SU-DHL-6 (cell line): ENCODE measurements around the gene BZW2.

Source experiments
- H2AFZ ChIP-seq: fragments of 200-600 bp; sonication (generic); 2 replicates; pipeline ENCODE4 v1.6.1; 2014; ENCODE audit warnings: low read depth, mild to moderate bottlenecking, moderate library complexity, mixed read lengths, antibody characterized with exemption, low read length; ENCODE audit not compliant: severe bottlenecking
- H3F3A ChIP-seq: fragments of 200-600 bp; shearing (Covaris generic); 2 replicates; pipeline ENCODE4 v1.6.0; 2016; ENCODE audit warnings: antibody characterized with exemption, mild to moderate bottlenecking; ENCODE audit not compliant: insufficient read depth
- H3K27ac ChIP-seq: fragments of 200-600 bp; sonication (generic); 2 replicates; pipeline ENCODE4 v1.5.1; 2016; ENCODE audit warnings: low read depth, mild to moderate bottlenecking, low read length, moderate library complexity, mixed read lengths
- H3K27me3 ChIP-seq: fragments of 200-600 bp; sonication (generic), shearing (Covaris generic); 2 replicates; pipeline ENCODE4 v1.6.0; 2014; ENCODE audit warnings: mild to moderate bottlenecking, low read length
- H3K36me3 ChIP-seq: fragments of 200-600 bp; sonication (generic); 2 replicates; pipeline ENCODE4 v1.6.1; 2014; ENCODE audit warnings: mild to moderate bottlenecking, low read length, mixed read lengths
- H3K4me2 ChIP-seq: fragments of 300-600, 200-600 bp; shearing (Covaris generic), sonication (generic); 2 replicates; pipeline ENCODE4 v1.6.0; 2014; ENCODE audit warnings: low read length, low read depth, mild to moderate bottlenecking; ENCODE audit not compliant: poor library complexity, severe bottlenecking
- H3K4me3 ChIP-seq: fragments of 200-600 bp; sonication (generic); 2 replicates; pipeline ENCODE4 v1.5.1; 2014; ENCODE audit warnings: antibody characterized with exemption, low read length, mild to moderate bottlenecking, mixed read lengths; ENCODE audit not compliant: insufficient read depth, poor library complexity, severe bottlenecking
- H3K79me2 ChIP-seq: fragments of 200-600 bp; sonication (generic); 2 replicates; pipeline ENCODE4 v1.6.1; 2014; ENCODE audit warnings: mild to moderate bottlenecking, low read length, moderate library complexity; ENCODE audit not compliant: insufficient read depth
- H3K9ac ChIP-seq: fragments of 200-600 bp; sonication (generic); 2 replicates; pipeline ENCODE4 v1.7.0; 2014; ENCODE audit warnings: mild to moderate bottlenecking, low read length
- H3K9me2 ChIP-seq: fragments of 200-600 bp; sonication (generic); replicated peaks from 2 replicates; pipeline ENCODE4 v1.6.1; 2014; ENCODE audit warnings: low read length; ENCODE audit not compliant: insufficient read depth
- H3K9me3 ChIP-seq: fragments of 200-600 bp; sonication (generic); 2 replicates; pipeline ENCODE4 v1.6.1; 2014; ENCODE audit warnings: low read length, mixed read lengths; ENCODE audit not compliant: insufficient read depth
- H4K20me1 ChIP-seq: fragments of 200-600 bp; sonication (generic); 2 replicates; pipeline ENCODE4 v1.6.1; 2014; ENCODE audit warnings: low read depth, mild to moderate bottlenecking, antibody characterized with exemption, low read length, moderate library complexity, mixed read lengths
- EZH2phosphoT487 ChIP-seq: fragments of 200-600 bp; sonication (generic), shearing (Covaris generic); conservative IDR thresholded peaks from 2 replicates; pipeline ENCODE4 v1.6.1; 2018; ENCODE audit warnings: mild to moderate bottlenecking, antibody characterized with exemption, low read length, moderate library complexity, mixed read lengths
- TF ChIP-seq, protein P1 (sequence below): fragments of 200-600 bp; sonication (generic); IDR thresholded peaks from one replicate; pipeline ENCODE4 v1.5.1; 2017; ENCODE audit warnings: antibody characterized with exemption, mild to moderate bottlenecking, low read length, moderate library complexity; ENCODE audit not compliant: insufficient read depth, poor library complexity, severe bottlenecking

BZW2 gene

DNA sequence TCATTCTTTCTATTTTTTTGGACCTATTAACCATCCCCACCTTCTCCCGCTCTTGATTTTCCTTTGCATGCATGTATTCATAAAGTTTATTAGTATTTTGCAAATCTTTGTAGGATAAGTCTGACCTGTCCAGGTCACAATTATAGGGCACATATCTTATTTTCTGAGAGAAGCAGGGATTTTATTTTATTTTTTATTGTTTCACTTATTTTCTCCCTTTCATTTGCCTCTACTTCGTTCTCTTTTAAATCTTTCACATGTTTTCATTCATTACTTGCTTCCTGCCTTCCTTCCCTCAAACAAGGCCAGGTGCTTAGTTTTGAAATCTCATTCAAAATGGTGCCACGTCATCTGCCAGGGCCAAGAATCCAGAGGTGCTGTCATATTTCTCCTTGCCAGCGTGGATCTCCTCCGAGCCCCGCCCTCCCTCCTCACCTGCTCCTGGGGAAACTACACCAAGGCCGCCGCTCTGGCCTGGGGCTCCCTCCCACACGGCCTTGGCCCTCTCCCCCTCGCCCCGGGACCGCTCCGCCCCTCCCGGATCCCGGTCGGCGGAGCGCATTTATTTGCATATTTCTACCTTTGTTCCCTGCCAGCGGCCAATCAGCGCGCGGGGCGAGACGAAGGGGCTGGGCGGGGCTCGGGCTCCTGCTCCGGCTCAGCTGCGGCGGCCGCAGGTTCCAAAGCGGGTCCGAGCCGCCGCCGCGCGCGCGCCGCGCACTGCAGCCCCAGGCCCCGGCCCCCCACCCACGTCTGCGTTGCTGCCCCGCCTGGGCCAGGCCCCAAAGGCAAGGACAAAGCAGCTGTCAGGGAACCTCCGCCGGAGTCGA is 107.3 kb downstream of the BZW2 start, which contains the start of gene TSPAN13:
TSPAN13 (plus strand) TSS at position 654 of the 830 bp plus-strand sequence. CDS start 213 bp downstream, outside the sequence.
- no peaks in the 10 kb centered on the region for H3K27me3 ChIP-seq
- H4K20me1 ChIP-seq, result no peaks in the 10 kb centered on the region
- H3K27ac ChIP-seq, result no peak within 1 kb of the TSS; the same call in 1 of the 2 replicates
- H3F3A ChIP-seq, result peaks cover 16% of the 10 kb centered on the region; the same call in 1 of the 2 replicates
- no peaks in the 10 kb centered on the region for H3K36me3 ChIP-seq
- peak within 1 kb of the TSS; percentile 86 for H3K4me2 ChIP-seq
- H3K9ac ChIP-seq, result peak within 1 kb of the TSS; percentile 64
- H3K9me3 ChIP-seq, result no peaks in the 10 kb centered on the region
- peak within 1 kb of the TSS; percentile 90 for H2AFZ ChIP-seq
- peak within 1 kb of the TSS; percentile 88 for H3K4me3 ChIP-seq
- no peak for TF ChIP-seq EZH2phosphoT487
- TF ChIP-seq, protein P1, sequence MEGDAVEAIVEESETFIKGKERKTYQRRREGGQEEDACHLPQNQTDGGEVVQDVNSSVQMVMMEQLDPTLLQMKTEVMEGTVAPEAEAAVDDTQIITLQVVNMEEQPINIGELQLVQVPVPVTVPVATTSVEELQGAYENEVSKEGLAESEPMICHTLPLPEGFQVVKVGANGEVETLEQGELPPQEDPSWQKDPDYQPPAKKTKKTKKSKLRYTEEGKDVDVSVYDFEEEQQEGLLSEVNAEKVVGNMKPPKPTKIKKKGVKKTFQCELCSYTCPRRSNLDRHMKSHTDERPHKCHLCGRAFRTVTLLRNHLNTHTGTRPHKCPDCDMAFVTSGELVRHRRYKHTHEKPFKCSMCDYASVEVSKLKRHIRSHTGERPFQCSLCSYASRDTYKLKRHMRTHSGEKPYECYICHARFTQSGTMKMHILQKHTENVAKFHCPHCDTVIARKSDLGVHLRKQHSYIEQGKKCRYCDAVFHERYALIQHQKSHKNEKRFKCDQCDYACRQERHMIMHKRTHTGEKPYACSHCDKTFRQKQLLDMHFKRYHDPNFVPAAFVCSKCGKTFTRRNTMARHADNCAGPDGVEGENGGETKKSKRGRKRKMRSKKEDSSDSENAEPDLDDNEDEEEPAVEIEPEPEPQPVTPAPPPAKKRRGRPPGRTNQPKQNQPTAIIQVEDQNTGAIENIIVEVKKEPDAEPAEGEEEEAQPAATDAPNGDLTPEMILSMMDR, result no peak
- no peaks in the 10 kb centered on the region for H3K9me2 ChIP-seq
- H3K79me2 ChIP-seq, result no peaks in the 10 kb centered on the region

DNA sequence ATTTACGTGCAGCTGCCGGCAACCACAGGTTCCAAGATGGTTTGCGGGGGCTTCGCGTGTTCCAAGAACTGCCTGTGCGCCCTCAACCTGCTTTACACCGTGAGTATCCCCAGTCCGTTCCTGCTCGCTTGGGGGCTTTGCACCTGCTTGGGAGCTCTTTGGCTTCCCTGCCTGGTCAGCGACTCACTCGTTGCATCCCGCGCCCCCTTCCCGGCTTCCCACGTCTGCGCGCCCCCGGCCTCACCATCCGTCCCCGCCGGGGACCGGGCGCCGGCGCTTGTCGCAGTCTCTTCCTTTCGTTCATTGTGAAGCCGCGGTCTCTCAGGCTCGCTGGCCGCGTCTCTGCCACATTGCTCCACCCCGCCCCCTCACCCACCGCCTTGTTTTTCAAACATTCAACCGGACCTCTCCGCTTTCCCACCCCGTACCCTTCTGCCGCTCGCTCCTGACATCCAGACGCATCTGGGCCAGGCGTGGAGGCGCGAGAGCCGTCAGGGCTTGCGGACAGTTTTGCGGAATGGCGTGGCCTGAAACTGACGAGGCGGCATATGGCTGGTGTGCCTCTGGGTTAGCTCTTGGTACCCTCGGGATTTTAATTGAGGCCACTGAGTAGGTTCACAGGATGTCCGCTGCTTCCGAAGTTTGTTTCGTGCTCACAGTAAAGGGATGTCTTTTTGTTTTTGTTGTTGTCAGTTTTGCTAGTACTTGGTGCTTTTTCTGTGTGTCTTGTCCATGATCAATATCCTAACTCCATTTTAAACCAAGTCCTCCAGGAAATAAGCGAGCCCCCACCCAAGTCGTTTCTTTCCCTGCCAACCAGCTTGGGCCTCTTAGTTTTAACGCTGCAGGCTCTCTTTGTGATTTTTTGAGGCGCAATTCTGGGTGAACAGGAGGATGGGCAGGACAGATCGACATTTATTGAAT is 108.2 kb downstream of the BZW2 start:
- no peak for TF ChIP-seq EZH2phosphoT487
- TF ChIP-seq, protein P1, result no peak
- no peaks in the 10 kb centered on the region for H3K27me3 ChIP-seq
- no peaks in the 10 kb centered on the region for H4K20me1 ChIP-seq
- H3K27ac ChIP-seq, result no peak overlapping the region
- peak overlapping the region; percentile 64 for H3K9ac ChIP-seq
- H3K9me2 ChIP-seq, result no peaks in the 10 kb centered on the region
- no peaks in the 10 kb centered on the region for H3K9me3 ChIP-seq
- no peaks in the 10 kb centered on the region for H3K79me2 ChIP-seq
- no peaks in the 10 kb centered on the region for H3K36me3 ChIP-seq
- peak overlapping the region; percentile 90 for H2AFZ ChIP-seq
- H3F3A ChIP-seq, result peaks cover 24% of the 10 kb centered on the region
- peak overlapping the region; percentile 86 for H3K4me2 ChIP-seq
- H3K4me3 ChIP-seq, result peak overlapping the region; percentile 88

DNA sequence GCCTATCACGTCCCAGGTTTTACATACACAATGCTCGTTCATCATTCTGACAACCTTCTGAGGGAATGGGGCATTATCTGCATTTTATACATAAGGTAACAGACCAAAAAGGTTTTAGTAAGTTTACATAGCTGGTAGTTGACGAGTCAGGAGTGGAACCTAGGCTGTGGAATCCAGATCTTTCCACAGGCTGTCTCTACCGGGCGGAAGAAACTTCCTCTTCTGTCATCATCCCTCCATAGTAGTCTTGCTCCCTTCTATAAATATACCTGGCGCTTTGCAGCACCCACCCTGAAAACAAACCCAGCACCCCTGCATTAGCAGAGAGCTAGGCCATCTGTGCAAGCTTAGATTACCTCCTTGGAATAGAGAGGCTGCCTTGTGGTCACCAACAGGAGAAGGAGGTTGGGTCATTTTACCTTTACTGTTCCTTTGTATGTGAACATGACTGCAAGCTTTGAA is 108.9 kb downstream of the BZW2 start:
- peak overlapping the region; percentile 86 for H3K4me2 ChIP-seq
- H3K4me3 ChIP-seq, result peak overlapping the region; percentile 88
- no peaks in the 10 kb centered on the region for H3K36me3 ChIP-seq
- H2AFZ ChIP-seq, result no peak overlapping the region
- H4K20me1 ChIP-seq, result no peaks in the 10 kb centered on the region
- H3K79me2 ChIP-seq, result no peaks in the 10 kb centered on the region
- no peaks in the 10 kb centered on the region for H3K9me2 ChIP-seq
- no peak overlapping the region for H3K27ac ChIP-seq
- H3K9me3 ChIP-seq, result no peaks in the 10 kb centered on the region
- no peaks in the 10 kb centered on the region for H3K27me3 ChIP-seq
- TF ChIP-seq, protein P1, result no peak
- no peak for TF ChIP-seq EZH2phosphoT487
- H3K9ac ChIP-seq, result peak overlapping the region; percentile 64; the same call in 1 of the 2 replicates
- H3F3A ChIP-seq, result peaks cover 24% of the 10 kb centered on the region
